Activated CD4-positive, alpha-beta T cell treated with anti-CD3 and anti-CD28 coated beads, Interleukin-2, amount 50 U/mL, for 48 hours (primary cell): ENCODE data around the gene ARPC3.
"Not testable (repeated sequence)": the region's sequence is repeated elsewhere in the genome, so short reads cannot be mapped to it uniquely, and the experiment has no call there.

Source experiments
- DNase-seq, 2 experiments: peaks; one replicate each; pipeline ENCODE4 v3.0.0-alpha.2; 2020

Gene ARPC3

GRCh38 chr12:110449799-110450497 is at the start of gene ARPC3:
Gene ARPC3, minus strand, starts transcription at chr12:110450337. Its CDS starts 77 bp downstream, at chr12:110450260.
- peak; percentile 95 to 96 for DNase-seq

GRCh38 chr12:110498984-110499706 is 49.0 kb upstream of the ARPC3 start:
- no peak for DNase-seq

GRCh38 chr12:110475426-110475825 is 25.3 kb upstream of the ARPC3 start:
- DNase-seq: no peak

DNA sequence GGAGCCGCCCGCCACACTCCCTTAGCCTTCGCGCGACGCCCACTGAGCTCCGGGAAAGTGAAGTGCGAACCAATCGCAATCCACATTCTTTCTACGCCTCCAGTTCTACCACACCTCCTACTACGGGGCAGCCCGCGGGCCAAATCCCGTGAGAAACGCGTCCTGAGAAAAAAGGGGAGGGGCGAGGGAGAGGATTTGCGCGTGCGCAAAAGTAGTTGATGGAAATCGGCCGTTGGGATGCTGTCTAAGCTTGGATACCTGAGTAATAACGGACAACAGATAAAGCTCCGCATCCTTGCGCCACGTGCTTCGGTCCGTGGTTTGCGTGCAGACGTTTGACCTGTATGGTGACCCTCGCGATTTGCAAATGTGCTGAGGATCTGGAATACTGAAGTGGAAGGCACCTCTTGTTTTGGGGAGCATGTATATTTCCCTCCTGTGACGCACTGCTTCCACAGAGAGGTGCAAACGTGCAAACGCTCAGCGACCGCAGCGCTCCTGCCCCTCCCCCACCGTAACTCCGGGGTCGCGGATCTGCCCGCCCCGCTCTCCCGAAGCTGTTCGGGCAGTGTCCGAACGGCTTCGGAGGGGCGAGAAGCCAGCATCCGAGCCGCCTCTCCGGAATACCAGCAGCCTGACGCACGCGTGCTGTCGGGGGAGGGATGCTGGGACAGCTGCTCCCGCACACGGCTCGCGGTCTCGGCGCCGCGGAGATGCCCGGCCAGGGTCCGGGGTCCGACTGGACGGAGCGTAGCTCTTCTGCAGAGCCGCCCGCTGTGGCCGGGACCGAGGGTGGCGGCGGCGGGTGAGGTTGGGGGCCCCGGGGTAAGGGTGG is 18.3 kb upstream of the ARPC3 start, which contains the start of the genes FAM216A and GPN3:
Gene FAM216A (plus strand): TSS at position 632 of the 835 bp plus-strand sequence. CDS start 31 bp downstream, at position 663.
Gene GPN3 (minus strand): TSS at position 44 of the 835 bp plus-strand sequence. CDS start 54 bp downstream, outside the sequence.
- DNase-seq: peak; percentile 93 to 97

DNA sequence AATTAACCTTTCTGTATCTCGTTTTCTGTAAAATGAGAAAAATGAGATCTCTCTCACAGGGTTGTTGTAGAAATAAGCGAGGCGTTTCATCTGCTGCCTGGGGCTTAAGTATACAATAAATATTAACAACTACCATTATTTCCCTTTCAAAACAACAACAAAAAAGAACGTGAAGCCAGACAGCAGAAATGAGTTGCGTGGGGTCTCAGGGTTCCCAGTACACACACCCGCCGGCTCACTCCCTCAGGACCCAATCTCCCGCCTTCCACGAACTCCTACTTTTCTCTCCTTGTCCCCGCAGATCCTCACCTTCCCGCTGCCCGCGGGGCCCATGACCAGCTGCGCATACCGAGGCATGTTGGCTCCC is 17.7 kb upstream of the ARPC3 start:
- no peak for DNase-seq

GRCh38 chr12:110466791-110467190 is 16.7 kb upstream of the ARPC3 start:
- DNase-seq: no peak

- not testable (repeated sequence) for DNase-seq
These were observed 15.6 kb upstream of the ARPC3 start for GRCh38 chr12:110465765-110466164.

- DNase-seq: no peak
These were observed 14.9 kb upstream of the ARPC3 start for GRCh38 chr12:110465024-110465423.

DNA sequence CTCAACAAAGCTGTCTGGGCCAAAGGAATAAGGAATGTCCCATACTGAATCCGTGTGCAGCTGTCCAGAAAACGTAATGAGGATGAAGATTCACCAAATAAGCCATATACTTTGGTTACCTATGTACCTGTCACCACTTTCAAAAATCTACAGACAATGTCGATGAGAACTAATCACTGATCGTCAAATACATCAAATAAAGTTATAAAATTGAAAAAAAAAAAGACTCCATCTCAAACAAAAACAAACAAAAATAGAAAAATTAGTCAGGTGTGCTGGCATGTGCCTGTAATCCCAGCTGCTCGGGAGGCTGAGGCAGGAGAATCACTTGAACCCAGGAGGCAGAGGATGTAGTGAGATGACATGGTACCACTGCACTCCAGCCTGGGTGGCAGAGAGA is 11.1 kb upstream of the ARPC3 start:
- not testable (repeated sequence) for DNase-seq

DNA sequence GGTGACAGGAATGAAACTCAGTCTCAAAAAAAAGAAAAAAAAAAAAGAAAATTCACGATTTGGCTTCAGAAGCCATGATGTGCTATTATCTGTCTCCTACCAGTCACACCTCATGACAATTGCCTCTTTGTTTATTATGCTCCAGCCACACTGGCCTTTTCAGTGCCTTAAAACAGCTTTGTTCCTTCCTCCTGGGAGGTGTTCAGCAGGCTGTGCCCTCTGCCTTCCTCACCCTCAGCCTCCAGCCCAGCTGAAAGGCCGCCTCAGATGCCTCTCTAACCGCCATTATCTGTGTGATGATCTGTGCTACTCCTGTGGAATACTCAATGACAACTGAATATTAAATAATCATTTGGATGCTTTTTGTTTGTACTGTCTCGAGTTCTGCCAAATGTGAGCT is 8.6 kb upstream of the ARPC3 start:
- DNase-seq: no peak

- DNase-seq: no peak
These were observed 3.6 kb upstream of the ARPC3 start for GRCh38 chr12:110453569-110454296.

GRCh38 chr12:110451263-110451662 is 1.1 kb upstream of the ARPC3 start:
- no peak for DNase-seq

DNA sequence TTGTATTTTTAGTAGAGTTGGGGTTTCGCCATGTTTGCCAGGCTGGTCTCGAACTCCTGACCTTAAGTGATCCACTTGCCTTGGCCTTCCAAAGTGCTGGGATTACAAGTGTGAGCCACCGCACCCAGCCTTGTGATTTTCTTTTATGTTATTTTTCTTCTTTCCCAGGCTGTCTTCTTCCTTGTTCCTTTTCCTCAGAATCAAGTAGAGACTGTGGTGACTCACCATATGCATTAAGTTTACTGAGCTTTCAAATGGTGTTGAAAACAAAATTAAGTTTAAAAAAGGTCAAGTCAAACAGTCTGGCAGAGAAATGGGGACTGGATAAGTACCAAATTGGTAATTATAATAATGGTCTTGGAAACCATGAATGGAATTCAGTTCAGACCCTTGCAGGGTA is 5.7 kb downstream of the ARPC3 start:
- no peak for DNase-seq

DNA sequence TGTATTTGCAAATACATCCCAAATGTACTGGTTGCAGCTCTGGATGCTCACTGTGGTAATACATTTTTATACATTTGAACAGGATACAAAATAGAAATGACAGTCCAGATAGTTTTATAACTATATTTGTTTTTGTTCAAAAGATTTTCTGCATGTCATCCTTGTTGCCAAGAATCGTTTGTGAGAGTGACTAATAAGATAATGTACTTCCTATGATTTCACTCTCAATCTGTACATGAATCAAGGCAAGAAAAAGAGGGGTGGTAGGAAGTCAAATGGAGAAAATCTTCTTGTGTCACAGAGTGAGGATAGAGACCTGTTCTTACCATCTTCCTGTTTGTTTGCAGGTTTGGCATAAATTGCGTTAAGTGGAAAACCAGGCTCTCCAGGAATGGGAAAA is 13.9 kb downstream of the ARPC3 start:
- no peak for DNase-seq

GRCh38 chr12:110431957-110432587 is 18.1 kb downstream of the ARPC3 start:
- peak; percentile 18 to 24 for DNase-seq

DNA sequence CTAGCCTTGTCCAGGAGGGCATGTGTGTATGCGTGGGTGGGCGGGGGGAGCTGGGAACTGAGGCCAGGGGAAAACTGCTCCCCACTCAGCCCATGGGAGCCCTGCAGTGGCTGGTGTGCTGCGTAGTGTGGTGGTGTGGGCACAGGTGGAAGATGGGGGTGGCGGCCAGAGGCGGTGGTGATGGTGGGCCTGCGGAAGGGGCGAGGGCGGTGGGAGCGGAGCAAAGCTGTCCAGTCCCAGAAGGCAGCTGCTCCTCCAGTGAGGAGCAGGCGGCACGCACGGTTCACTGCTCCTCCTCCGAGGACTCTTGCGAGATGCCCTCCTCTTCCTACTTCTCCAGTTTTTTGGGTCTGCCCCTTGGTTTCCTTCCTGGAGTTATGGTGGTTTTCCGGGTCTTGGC is 20.5 kb downstream of the ARPC3 start:
- not testable (repeated sequence) for DNase-seq

GRCh38 chr12:110426406-110426805 is 23.7 kb downstream of the ARPC3 start:
- no peak for DNase-seq

GRCh38 chr12:110424237-110424636 is 25.9 kb downstream of the ARPC3 start:
- no peak for DNase-seq

DNA sequence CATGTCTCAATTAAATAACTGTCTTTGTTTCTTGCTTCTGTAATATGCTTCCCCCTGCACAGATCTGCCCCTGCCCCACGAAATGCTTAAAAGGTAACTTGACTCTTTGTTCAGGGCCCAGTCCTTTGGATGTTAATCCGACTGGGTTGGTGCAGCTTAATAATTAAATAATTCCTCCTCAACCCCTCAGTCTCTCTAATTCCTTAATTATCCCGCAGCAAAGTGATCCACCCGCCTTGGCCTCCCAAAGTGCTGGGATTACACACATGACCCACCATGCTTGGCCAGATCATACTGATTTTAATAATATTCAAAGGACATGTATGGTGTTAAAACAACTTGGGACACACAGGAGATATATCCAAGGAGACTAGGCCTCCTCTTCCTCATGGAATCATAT is 28.4 kb downstream of the ARPC3 start:
- DNase-seq: no peak

- no peak for DNase-seq
These were observed 28.9 kb downstream of the ARPC3 start for GRCh38 chr12:110421159-110421661.

- not testable (repeated sequence) for DNase-seq
These were observed 29.5 kb downstream of the ARPC3 start for GRCh38 chr12:110420644-110421043.

GRCh38 chr12:110417113-110417512 is 33.0 kb downstream of the ARPC3 start:
- DNase-seq: not testable (repeated sequence)
